SK-N-DZ (cell line): ENCODE data around the gene TERT.

Source experiments
- DNase-seq: peaks from one replicate; pipeline ENCODE4 v3.0.0-alpha.2; 2015; ENCODE audit warnings: low spot score

Gene TERT

DNA sequence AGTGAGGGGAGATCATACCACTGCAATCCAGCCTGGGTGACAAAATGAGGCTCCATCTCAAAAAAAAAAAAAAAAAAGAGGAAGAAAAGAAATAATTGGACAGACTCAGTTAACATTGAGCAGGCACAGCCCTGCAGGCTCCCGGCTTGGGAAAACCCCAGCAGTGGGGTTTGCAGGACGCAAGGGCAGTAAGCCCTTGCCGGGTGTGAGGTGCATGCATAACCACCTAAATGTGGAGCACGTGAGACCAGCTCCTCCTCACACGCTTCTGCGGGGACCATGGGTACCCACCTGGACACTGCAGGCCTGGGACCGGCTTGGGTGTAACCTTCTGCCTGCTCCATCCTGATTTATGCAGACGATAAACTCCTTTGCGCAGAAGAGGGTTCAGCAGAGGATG, 74.5 kb downstream of the TERT start:
- no peak for DNase-seq

DNA sequence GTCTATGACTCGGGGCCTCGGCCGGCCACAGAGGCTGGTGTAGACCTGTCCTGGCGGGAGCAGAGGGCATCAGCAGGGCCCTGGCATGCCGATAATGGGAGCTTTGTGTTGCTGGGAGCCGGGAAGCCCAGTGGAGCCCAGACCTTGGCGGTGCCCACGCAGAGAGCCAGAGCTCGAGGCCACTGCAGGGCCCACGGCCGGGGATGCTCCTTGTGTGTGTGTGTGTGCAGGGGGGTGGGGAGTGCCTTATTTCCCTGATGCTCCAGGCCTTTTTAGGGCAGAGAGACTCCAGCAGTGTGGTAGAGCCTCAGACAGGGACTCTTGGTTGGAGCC, 75.1 kb downstream of the TERT start:
- no peak for DNase-seq

DNA sequence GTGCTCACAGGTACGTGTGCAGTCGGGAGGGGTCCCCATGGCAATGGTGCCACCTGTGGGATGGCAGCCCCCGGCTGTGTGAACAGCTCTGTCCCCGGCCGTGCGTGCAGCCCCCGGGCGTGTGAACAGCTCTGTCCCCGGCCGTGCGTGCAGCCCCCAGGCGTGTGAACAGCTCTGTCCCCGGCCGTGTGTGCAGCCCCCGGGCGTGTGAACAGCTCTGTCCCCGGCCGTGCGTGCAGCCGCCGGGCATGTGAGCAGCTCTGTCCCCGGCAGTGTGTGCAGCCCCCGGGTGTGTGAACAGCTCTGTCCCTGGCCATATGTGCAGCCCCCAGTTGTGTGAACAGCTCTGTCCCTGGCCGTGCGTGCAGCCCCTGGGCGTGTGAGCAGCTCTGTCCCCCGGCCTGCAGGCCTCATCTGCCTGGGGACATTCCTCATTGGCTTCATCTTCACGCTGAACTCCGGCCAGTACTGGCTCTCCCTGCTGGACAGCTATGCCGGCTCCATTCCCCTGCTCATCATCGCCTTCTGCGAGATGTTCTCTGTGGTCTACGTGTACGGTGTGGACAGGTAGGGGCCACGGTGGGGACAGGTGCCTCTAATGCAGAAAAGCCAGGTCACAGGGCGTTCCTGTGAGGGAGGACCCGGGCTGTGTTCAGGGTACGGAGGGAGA, 75.6 kb downstream of the TERT start:
- DNase-seq: no peak

- no peak for DNase-seq
Observed at GRCh38 chr5:1218351-1219080, 76.4 kb downstream of the TERT start.

DNA sequence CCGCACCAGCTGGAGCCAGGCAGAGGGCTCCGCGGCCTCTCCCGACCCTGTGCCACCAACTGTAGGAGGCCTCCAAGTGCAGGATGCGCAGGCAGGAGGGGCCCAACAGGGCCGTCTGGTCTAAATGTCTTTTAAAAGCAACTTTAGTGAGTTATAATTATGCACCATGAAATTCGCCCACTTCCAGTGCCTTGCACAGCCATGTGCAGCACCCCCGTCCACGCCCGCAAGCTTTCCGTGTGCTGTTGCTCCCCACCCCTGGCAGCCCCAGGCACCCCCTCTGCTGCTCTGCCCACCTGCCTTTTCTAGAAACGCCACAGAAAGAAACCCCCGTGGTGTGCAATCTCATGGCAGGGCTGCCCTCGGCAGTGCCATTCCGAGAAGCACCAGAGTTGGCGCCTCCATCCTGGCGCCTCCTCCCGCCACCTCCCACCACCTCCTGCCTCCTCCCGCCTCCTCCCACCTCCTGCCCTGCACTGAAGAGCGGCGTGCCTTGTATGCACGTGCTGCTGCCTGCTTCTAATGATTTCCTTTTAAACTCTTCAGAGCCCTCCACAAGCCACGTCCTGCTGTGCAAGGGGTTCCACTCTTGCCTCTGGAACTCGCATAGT, 77.2 kb downstream of the TERT start:
- DNase-seq: no peak

DNA sequence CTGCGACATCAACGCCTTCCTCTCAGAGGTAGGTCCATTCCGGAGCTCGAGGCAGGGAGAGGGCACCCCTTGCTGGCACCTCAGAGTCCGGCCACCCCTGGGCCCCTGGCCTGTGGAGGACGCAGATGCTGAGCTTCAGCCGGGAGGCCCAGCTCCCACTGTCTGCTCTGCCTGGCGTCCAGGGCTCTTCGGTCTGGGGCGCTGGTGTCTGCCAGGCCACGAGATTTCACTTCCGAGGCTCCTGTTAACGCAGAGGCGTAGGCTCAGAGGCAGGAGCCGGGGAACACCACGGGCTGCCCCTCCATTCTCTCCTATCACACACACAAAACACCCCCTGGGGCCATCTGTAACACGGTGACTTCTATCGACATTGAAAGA, 78.0 kb downstream of the TERT start:
- no peak for DNase-seq

DNA sequence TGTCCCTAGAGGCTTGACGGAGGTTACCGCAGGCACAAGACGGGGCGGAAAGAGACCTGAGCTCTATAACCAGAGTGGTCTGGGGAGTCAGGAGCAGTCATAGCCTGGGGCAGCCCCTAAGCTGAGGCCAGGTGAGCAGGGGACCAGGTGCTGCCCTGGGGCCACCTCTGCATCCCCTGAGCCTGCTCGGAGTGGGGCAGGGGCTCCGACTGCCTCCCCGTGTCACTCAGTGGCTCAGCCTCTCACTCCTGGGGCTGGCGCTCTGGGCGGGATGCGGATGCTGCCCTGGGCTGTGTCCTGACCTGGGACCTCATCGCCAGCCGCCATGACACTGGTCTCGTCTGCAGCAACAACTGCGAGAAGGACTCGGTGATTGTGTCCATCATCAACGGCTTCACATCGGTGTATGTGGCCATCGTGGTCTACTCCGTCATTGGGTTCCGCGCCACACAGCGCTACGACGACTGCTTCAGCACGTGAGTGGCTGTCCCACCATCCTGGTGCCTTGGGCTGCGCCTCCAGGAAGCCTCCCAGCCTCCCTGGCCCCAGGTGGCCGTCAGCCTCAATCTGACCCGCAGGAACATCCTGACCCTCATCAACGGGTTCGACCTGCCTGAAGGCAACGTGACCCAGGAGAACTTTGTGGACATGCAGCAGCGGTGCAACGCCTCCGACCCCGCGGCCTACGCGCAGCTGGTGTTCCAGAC, 78.5 kb downstream of the TERT start:
- DNase-seq: no peak

DNA sequence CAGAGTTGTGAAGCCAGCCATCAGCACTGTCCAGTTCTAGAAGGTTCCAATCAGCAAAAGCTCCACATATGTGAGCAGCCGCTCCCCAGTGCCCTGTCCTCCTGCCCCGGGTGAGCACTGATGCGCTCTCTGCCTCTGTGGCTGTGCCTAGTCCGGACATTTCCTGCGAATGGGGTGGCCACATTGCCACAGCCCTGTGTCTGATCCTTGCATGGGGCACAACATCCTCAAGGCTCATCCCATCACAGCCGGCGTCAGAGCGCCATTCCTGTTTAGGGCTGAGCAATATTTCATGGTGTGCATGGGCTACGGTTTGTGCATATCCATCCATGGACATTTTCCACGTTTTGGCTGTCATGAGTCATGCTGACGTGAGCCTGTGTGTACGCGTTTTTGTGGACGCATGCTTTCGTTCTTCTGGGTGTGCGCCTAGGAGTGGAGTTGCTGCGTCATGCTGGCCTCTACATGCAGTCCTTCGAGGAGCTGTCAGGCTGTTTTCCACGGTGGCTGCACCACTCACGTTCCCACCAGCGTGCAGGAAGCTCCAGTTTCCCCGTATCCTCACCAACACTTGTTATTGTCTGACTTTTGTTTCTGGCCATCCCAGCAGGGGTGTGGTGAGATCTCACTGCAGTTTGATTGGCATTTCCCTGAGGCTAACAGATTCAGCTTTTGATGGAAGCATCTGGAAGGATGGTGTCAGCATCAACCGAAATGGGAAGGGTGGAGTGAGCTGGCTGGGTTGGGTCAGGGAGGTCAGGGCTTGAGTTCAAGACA, 79.4 kb downstream of the TERT start:
- DNase-seq: no peak

- DNase-seq: no peak
Observed at GRCh38 chr5:1214936-1215220, 80.0 kb downstream of the TERT start.

DNA sequence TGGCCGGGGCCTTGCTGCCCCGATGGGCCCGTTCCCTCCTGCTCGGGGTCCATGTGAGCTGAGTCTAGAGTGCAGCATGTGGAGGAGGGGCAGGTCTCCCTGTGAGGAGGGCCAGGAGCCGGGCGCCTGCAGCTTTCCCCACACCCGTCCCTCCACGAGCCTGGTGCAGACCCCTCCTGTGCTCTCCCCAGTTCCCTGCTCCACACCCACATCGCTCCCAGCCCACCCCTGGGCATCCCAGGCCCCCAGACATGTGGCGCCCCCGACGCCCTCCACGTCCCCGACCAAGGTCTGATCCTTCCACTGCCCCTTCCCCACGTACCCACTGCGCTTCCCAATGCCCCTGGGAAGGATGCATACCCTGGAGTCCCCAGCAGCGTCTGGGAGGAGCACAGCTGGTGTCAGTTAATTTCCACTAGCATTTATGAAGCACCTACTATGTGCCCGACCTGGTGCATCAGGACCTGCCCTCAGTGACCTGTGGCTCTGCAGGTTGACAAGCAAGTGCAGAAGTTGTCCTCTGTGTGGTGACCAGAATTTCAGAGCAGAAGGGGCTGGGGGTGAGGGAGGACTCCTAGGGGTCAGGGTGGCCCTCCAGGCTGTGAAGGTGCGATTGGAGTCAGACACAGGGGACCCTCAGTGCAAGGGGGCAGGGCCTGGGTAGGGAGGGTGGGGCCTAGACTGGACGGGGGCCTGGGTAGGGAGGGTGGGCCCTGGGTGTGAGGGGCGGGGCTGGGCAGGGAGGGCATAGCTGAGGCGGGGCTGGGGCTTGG, 80.5 kb downstream of the TERT start:
- DNase-seq: no peak

DNA sequence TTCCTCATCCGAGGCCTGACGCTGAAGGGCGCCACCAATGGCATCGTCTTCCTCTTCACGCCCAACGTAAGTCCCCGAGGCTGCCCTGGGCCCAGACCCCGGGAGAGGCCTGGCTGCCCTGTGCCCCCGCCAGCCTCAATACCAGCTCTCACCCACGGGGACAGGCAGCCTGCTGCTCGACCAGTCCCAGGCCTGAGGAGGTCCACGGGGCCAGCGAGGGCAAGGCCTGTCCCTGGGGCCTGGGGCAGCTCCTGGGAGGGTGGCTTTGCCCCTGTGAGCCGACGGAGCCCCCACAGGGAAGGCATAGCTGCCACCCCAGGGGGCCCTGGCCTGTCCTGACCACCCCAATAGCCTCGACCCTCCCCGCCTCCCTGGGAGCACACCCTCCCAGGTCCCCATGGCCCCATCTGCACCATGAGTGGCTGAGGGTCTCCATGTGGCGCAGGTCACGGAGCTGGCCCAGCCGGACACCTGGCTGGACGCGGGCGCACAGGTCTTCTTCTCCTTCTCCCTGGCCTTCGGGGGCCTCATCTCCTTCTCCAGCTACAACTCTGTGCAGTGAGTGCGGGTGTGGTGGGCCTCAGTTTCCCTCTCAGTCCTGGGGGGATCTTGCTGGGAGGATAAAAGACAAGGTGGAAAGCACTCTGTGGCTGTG, 81.2 kb downstream of the TERT start:
- DNase-seq: no peak

- DNase-seq: no peak
Observed at GRCh38 chr5:1212881-1213280, 82.0 kb downstream of the TERT start.

GRCh38 chr5:1212271-1212670, 82.6 kb downstream of the TERT start:
- no peak for DNase-seq

GRCh38 chr5:1211701-1212100, 83.2 kb downstream of the TERT start:
- no peak for DNase-seq

DNA sequence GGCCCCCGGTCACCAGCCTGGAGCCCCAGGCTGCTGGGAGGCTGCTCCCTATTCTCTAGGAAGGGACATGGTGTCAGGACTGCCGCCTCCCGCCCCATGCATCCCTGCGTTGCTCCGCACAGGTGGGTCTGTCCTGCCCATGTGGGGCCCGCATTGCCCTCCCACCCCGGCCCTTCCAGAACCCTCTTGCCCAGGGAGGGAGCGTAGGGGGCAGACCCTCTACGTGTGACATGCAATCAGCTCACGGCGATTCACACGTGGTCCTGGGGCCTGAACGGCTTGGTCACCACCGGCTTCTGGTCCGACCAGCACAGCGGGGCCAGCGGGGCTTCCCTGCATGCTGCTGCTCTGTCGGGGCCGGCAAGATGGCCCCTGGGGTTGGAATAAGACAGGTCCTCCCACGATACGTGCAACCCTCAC, 84.0 kb downstream of the TERT start:
- DNase-seq: no peak

GRCh38 chr5:1209896-1210776, 84.7 kb downstream of the TERT start:
- no peak for DNase-seq

GRCh38 chr5:1209489-1209852, 85.4 kb downstream of the TERT start:
- DNase-seq: no peak

DNA sequence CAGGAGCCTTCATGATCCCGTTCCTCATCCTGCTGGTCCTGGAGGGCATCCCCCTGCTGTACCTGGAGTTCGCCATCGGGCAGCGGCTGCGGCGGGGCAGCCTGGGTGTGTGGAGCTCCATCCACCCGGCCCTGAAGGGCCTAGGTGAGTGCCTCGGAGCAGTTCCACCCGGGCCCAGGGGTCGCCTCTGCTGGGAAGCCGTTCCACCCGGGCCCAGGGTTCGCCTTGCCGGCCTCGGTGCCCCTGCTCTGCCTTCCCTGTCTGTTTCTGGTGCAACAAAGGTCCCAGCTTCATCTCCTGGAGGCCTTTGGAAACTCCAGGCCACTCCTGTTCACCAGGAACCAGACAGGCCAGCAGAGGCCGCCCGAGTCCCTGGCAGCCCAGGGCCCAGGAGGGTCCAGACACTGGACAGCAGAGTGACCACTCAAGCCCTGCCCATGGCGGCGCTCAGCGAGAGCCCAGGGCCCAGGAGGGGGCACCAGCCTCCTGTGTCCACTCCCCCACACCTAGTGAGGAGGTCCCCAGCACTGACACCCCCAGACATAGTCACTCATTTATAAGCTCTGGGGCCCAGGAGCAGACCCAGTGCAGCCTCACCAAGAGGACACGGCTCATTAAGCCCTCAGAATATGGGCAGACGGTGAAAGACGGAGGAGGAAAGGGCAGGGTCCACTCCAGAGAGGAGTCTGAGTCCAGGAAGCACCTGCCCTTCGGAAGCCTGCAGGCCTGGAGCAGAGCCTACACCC, 86.0 kb downstream of the TERT start:
- no peak for DNase-seq

DNA sequence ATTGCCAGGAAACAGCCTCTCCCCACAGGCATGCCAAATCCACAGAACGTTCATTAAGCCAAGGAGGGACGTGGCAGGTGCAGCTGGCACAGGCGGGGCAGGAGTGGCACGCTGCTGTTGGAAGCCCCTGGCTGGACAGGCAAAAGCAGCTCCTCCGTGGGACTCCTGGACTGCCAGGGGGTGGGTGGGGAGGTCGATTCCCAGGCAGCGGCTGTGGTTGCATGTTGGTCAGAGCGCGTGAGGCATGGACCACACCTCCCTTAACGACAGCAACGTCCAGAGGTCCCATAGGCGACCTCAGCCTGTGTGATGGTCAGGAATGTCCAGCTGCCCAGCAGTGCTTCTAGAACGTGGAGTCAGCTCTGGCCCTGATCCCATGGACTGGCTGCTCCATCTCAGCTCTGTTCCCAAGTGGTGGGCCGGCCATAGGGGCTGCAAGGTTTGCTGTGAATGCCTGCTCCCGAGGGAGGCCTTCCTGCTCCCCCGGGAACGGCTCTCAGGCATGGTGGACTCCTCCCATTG, 86.6 kb downstream of the TERT start:
- DNase-seq: no peak
